ENCODE results near the gene DSCAML1. TPM values are rescaled to one million over a fixed set of nuclear protein-coding genes. Genes with fewer than 3 reads are reported as not detected.

Gene DSCAML1
- total and polyA plus RNA-seq, 10 of the 15 experiments (the other 5 are each of a cell fraction or from before 2014, with no cell fraction given), result 0.03 to 0.18 (median 0.06) TPM; not detected in 1

GRCh38 chr11:117532568-117532967 is 264.4 kb downstream of the DSCAML1 start (continued):
- TF ChIP-seq STAT3 (IDR thresholded peaks at IDR 0.05; ENCODE audit: low read depth, low read length), result no peak
- no peak for TF ChIP-seq SPI1 (IDR thresholded peaks at IDR 0.05; ENCODE audit: borderline replicate concordance, insufficient read depth, low read depth, low read length)
- no peak for TF ChIP-seq TCF12 (IDR thresholded peaks at IDR 0.05; ENCODE audit: low read depth, low read length)
- TF ChIP-seq MTA3 (IDR thresholded peaks at IDR 0.05; ENCODE audit: borderline replicate concordance, low read length), result no peak
- no peak for TF ChIP-seq LARP7 (IDR thresholded peaks at IDR 0.05)
- TF ChIP-seq E4F1 (IDR thresholded peaks at IDR 0.05; ENCODE audit: borderline replicate concordance, partially characterized antibody), result no peak

GRCh38 chr11:117529816-117530215 is 267.2 kb downstream of the DSCAML1 start:
- BruUV-seq (replicated peaks), result no TSS peak
- H4K20me1 ChIP-seq (ENCODE audit: control insufficient read depth, insufficient read depth), result no peaks in the 10 kb centered on the region
- H3K27ac ChIP-seq (ENCODE audit: control insufficient read depth, insufficient read depth), result no peak overlapping the region
- H3K9ac ChIP-seq (ENCODE audit: control insufficient read depth, insufficient read depth, low read length), result no peak overlapping the region
- no peak for FAIRE-seq
- H3K4me2 ChIP-seq (ENCODE audit: control insufficient read depth, insufficient read depth), result no peak overlapping the region
- WGBS (ENCODE audit: insufficient coverage, insufficient replicate concordance, low lambda C conversion rate, missing lambda C conversion rate), result 39% methylated on average over 18 of the region's 18 CpGs
- H3K36me3 ChIP-seq (ENCODE audit: control insufficient read depth in 2 of 2, insufficient read depth in 2 of 2, low read length in 1 of 2), result no peaks in the 10 kb centered on the region
- H3K79me2 ChIP-seq (ENCODE audit: control insufficient read depth, insufficient read depth, low read length), result no peaks in the 10 kb centered on the region
- RAD21 ChIA-PET (ENCODE audit: unreplicated experiment), result no interaction called here
- intact Hi-C loops (cut with micrococcal nuclease; ENCODE audit: unreplicated experiment), result no loop called here
- no peak for TF ChIP-seq ZNF217 (IDR thresholded peaks at IDR 0.05)
- TF ChIP-seq TARDBP (IDR thresholded peaks at IDR 0.05; ENCODE audit: borderline replicate concordance), result no peak
- TF ChIP-seq RBBP5 (conservative IDR thresholded peaks at IDR 0.05), result no peak
- TF ChIP-seq KLF5 (IDR thresholded peaks at IDR 0.05; ENCODE audit: partially characterized antibody), result no peak
- TF ChIP-seq CEBPB (IDR thresholded peaks at IDR 0.05; ENCODE audit: borderline replicate concordance in 1 of 2, low read depth in 2 of 2, low read length in 2 of 2), result no peak
- SMC1A ChIA-PET (ENCODE audit: uncharacterized antibody, unreplicated experiment), result interaction anchor here (0.9 kb wide), 1 partner anchor 42 kb away, joined by 3 read pairs; no protein-coding TSS in a partner anchor
- no peak for DNase-seq (ENCODE audit: low read depth, low spot score)
- ATAC-seq, result no peak
- in situ Hi-C loops (cut with MboI), result no loop called here
- H3K9me3 ChIP-seq (replicated peaks; ENCODE audit: control insufficient read depth, insufficient read depth, low read length), result no peaks in the 10 kb centered on the region; the same call in 2 of the 3 replicates
- CTCF ChIA-PET, result no interaction called here
- no peak overlapping the region for H3K4me3 ChIP-seq
- H2AFZ ChIP-seq (ENCODE audit: control insufficient read depth, low read depth, low read length), result no peak overlapping the region
- H3K27me3 ChIP-seq (replicated peaks in 1 of 2; ENCODE audit: control insufficient read depth in 2 of 2, insufficient read depth in 2 of 2, low read length in 1 of 2), result no peaks in the 10 kb centered on the region; a peak in 2 of 4 replicates
- POLR2A ChIA-PET, result no interaction called here
- H3K4me1 ChIP-seq (ENCODE audit: control insufficient read depth, insufficient read depth, low read length), result no peaks in the 10 kb centered on the region

All from GM12878 (cell line).